IPS DF 4.7 (cell line): ENCODE measurements around the gene CCDC9B.

Experiments
- DNase-seq: peaks from one replicate; pipeline ENCODE4 v3.0.0-alpha.2; 2013; ENCODE audit warnings: low spot score; ENCODE audit errors: extremely low read depth

The CCDC9B gene

DNA sequence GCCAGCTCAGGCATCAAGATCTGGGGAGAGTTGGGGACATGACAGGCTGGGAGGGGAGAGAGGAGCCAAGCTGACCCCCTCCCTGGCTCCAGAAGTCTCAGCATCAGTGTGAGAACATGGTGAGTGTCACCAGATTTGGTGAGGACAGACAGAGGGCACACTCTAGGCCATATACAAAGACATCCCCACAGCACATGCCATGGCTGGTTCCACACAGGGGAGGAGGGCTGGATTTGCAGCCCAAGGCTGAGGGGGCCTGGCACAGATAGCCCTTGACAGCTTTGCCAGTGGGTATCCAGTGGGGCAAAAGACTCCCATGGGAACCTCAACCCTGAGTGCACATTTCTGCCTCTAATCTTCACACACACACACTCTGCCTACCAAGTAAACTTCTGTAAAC lies 47.7 kb downstream of the CCDC9B start:
- DNase-seq, result no peak

DNA sequence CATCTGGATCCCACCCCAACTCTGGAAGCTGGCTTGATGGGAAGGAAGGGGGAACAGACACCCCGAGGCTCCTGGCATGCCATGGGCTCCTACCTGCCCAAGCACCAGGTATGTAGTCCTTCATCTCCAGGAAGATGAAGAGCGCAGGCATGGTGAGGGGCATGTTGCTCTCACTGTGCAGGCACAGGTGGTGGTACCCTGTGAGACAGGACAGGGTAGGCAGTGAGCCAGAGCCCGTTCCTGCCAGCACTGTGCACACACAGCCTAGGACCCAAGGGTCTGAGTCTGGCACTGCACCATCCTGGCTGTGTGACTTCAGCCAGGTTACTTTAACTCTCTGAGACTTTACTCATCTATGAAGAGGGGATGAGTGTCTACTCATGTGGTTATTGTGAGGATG lies 48.5 kb downstream of the CCDC9B start:
- DNase-seq, result no peak

DNA sequence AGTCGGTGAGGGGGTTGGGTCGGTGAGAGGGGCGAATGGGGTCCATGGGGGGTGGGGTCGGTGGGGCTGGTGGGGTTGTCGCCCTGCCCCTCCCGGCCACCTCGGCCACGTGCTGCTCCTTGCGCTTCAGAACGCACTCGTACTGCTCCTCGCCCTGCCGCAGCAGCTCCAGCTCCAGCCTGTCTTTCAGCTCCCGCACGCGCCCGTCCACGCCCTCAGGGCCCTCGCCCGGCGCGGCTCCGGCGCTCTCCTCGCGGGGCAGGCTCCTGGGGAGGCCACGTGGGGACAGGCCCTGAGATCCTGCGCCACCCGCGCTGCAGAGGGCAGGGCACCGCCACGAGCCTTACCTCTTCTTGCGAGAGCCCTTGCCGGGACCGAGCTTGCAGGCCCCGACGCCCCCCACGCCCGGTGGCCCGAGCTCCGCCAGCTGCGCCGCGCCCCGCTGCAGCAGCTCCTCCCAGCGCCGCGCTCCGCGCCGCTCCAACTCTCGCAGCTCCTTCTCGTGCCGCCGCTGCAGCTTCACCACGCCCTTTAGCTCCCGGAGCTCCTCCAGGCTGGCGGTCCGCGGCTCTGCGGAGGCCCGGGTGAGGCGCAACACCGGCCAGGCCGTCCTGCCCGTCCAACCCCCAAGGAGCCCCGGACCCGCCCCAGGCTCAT lies 49.7 kb downstream of the CCDC9B start:
- DNase-seq, result no peak

DNA sequence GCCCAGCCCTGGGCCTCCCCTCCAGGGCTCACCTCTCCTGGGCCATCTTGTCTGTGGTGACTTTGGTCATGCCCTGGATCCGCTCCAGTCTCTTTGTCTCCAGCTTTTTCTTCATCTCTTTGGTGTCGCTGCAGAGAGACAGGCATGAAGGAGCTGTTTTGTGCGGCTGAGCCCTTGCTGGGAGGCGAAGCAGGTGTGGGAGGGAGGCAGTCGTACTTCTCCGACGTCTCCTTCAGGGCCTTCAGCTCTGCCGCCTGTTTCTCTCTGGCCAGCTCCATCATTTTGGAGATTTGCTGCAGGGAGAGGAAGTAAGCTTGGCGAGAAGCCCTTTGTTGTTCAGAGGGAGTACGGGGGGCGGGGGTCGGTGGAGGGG lies 50.2 kb downstream of the CCDC9B start:
- DNase-seq, result no peak

DNA sequence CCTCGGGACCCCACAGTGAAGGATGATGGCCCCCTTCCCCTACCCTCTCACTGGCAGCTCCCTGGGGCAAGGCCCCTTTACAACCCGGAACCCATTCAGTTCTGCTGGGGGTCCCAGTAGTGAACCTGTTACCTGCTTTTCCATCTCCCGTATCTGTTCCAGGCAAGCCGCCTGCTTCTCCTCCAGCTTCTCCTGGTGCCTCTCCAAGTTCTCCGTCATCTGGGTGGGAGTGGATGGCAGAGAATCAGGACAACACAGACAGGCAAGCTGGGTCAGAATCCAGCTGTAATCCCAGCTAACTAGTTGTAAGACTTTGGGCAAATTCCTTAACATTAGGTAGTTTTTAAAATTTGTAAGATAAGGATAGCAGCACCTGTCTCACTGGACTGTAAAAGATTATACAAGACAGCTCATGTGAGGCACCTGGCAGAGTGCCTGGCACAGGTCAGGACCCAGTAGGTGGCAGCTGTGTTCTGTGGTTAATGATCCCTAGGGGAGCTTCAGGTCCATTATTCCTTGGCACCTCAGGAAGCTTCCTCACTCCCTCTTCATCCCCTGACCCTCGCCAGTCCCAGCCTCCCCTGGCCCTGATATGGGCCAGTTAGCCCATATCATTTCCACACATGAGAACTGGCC lies 51.5 kb downstream of the CCDC9B start:
- no peak for DNase-seq

DNA sequence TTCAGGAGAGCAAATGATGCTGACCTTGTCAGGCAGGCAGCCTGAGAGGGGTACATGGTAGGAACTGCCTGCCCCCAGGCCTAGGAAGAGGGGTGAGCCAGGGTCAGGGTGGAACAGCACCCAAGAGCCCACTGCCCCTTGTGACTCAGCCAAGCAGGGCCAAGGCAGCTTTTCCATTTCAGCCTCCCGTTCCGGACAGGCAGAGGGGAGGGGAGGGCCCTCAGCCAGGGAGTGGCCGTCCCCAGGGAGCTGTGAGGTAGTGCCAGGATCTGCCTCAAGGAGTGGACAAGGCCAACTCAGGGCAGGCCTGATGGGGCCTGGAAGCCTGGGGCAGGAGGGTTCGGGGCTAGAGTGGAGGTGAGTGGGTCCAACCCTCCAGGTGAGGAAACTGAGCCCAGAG lies 52.8 kb downstream of the CCDC9B start:
- no peak for DNase-seq

DNA sequence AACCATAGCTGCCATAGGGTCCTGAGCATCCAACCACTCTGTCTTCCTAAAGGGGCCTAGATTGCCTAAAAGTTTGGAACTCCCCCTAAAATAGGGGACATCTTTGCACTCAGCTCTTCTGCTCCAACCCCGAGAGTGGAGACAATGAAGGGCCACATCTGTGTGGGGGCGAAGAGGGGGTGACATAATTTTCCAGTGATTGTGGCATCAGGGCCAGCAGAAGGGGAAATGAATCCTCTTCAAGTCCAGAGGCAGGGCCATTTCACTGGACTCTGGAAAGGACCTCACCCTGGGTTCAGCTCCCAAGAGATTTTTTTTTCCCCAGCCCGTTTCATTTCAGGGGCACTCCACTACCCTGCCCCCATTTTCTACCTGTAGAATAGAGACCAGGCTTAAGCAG lies 53.2 kb downstream of the CCDC9B start:
- DNase-seq, result no peak

DNA sequence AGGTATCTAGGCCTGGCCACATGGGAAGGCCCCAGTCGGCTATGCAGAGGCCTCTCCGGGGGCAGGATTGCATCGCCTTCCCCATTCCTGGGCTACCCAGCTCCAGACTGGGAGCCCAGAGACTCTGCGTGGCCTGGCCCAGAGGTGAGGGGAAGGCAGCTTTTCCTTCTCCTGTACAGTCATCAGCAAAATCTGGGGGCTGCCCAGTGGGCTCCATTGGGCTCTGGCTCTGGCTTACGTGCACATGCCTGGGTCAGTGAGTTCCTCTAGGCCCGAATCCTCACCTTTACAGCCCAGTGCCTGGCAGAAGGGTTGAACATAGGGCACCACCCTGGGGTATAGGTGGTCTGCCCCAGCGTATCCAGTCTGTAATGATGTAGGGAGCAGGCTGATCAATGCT lies 53.9 kb downstream of the CCDC9B start:
- no peak for DNase-seq

DNA sequence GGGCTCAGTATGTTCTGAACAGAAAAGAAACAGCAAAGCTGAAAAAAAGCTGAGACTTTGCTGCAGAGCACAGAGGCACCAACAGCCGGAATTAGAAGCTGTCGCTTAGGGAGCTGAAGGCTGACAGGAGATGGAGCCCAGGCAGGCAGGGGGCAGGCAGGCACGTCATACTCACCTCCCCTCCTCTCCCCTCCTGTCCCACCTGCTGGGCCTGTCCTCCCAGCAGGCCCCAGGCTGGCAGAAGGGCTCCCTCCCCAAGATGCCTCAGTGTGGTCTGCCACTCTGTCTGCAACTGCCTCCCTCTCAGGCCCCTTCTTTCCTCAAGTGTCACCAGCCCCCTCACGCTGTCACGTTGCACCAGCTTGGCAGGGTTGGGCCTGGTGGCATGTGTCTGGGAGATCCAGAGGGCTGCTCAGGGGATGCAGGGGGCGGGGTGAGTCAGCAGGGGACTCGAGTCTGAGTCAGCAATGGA lies 54.6 kb downstream of the CCDC9B start:
- no peak for DNase-seq

DNA sequence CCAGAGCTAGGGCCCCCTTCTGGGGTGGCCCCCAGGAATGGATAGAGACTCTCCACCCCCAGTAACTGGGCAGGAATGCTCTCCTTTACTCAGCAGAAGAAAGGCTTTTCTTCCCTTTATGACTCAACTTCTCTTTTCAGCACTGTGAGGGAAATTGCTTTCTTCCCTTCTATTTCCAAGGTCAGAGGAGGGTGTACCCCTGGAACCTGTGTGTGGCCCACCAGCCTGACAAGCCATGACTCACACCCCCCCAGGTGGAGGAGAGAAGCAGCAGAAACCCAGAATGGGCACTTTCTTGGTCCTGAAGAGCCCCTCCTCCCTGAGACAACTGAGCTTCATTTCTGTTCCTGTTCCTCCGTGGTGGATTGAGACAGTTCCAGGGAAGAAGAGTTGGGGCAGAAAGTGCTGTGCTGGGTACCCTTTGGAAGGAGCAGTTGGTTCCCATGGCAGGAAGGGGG lies 55.2 kb downstream of the CCDC9B start:
- no peak for DNase-seq

DNA sequence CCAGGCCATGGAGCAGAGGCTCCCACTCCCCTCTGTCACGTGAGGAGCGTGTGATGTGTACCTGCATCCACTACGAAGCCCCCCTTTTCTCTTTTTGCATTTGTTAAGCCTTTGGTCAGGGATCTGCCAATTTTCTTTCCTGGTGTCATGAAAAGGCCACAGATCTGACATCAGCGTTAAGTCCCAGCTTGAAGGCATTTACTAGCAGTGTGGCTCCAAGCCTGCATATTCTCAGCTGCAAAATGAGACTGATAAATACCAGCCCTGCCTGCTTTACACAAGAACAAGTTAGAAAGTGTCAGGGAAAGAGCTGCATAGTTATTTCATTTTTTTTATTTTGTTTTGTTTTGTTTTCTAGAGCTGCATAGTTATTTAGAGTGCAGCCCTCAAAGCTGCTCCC lies 55.6 kb downstream of the CCDC9B start:
- no peak for DNase-seq

DNA sequence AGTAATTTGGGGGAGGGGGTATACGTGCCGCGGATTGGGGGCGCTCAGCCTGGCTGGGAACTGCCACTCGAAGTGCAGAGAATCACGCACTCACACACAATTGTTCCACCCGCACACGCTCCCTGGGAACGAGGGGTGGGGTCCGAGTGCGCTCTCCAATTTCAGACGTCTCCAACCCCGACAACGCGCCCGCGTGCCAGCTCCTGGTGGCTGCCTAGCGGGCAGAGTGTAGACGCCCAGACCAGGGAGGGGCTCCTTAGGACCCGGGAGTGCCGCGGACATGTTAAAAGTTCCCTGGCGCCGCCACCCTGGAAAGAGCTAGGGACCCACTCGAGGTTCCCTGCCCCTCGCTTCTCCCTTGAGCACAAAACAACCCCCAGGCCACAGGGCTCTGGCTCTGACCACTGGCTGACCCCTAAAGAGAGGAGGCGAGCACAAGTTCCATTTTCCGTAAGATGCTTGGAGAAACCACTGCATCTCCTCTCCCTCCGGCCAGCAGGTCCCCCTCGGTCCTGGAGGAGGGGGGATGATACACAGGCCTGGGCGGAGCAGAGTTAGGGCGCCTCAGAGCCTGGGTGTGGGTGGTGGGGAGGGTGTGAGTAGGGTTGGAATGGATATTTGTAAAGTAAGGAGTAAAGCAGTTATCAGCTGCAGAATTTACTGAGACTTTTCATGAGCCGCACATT lies 57.0 kb downstream of the CCDC9B start:
- DNase-seq, result no peak

DNA sequence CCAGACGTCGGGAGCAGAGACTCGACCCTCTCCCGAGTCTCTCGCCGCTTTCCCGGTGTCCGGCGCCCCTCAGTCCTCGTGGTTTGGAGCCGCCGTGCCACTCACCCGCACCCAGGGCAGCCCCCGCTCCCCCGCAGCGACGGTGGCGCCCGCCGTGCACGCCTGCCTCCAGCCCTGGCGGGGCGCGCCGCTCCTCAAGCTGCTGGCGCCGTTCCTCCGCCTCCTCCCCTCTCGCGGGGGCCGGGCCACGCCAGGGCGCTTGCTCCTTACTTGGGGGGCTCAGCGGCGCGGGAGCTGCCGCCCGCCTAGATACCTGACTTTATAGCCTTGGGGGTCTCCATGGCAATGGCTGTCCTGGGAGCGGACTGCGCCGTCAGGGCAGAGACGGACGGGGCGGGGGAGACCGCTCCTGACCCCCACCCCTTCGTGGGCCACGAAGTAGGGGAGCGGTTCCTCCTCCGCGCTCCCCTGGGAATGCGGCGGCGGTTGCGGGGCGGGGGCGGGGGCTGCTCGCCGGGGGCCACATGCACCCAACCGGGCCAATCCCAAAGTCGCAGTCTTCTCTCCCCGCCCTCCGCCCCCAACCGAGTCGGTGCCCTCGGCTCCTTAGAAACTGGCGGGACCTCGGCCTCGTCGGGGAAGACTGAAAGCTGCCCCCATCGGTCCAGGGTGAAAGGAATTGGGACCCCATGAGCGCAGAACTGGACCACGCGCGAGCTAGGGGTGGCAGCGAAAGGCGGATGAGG lies 57.7 kb downstream of the CCDC9B start, which contains the start of gene ANKRD63:
ANKRD63 (minus strand) TSS at position 196 of the 746 bp plus-strand sequence. CDS start 478 bp downstream, outside the sequence.
- no peak for DNase-seq

DNA sequence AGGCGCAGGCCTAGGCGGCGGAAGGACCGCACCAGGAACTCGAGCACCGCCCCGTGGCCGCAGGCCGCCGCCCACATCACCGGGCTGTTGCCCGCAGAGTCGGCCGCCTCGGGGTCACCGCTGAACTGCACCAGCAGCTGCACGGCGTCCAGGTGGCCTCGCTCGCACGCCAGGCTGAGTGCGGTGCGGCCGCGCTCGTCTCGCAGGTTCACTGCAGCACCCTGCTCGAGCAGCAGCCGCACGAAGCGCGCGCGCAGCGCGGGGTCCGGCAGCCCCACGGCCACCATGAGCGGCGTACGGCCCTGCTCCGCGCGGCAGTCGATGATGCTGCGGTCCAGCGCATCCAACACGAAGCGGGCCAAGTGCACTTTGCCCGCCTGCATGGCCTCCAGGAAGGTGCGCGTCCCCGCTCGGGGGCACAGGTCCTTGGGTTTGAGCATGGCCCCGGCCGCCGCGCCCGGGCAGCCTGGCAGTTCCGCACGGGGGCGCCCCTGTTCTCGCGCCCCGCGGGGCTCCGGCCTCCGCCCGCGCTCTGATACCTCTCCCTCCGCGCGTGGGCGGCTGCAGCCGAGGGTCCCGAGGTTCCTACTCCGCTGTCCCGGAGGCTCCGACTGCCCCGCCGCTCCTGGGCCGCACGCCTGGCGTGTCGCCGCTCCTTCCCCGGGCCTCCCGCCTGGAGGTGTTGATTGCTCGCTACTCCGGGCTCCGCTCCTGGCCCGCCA lies 58.4 kb downstream of the CCDC9B start:
- DNase-seq, result no peak

DNA sequence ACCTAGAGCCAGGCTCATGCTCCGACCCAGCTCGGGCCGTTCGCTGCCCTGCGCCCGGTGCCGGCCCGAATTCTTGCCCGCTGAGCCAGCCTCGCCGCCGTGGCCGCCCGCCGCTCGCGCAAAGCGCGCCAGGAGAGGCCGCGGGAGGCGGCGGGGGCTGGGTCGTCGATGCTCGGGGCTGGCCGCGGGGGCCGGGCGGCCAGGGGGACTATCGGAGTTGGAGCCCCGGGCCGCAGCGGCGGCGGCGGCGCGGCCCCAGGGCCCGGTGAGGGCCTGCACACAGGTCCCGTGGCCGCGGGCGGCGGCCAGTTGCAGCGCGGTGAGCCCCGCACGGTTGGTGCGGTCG lies 59.0 kb downstream of the CCDC9B start:
- DNase-seq, result no peak
